Bronchial epithelial cell (primary cell): ENCODE measurements around the gene KCNAB1. TPM values are rescaled to one million over a fixed set of nuclear protein-coding genes. Genes with fewer than 3 reads are reported as not detected.

Experiments
- DNase-seq: peaks from one replicate; pipeline ENCODE4 v3.0.0-alpha.2; 2010; ENCODE audit warnings: low read depth
- FAIRE-seq: peaks from 2 replicates; lab custom pipeline; 2011; peaks lifted over from hg19 to GRCh38; lab: Jason Lieb, UNC
- H3K27me3 ChIP-seq: 2 replicates; pipeline ENCODE4 v1.5.1; 2011; ENCODE audit warnings: low read length; ENCODE audit not compliant: control insufficient read depth, insufficient read depth
- H3K36me3 ChIP-seq: 2 replicates; pipeline ENCODE4 v1.5.1; 2011; ENCODE audit warnings: low read length; ENCODE audit not compliant: control insufficient read depth, insufficient read depth
- H3K4me3 ChIP-seq: 2 replicates; pipeline ENCODE4 v1.5.1; 2011; ENCODE audit warnings: mild to moderate bottlenecking, low read depth, low read length, control low read depth
- total RNA-seq: library from RNA; depleted of rRNA; stranded (reverse); fragments of >200 nt; gene quantifications from 2 replicates; pipeline ENCODE4 v1.2.1, GENCODE V29; 2014
- TF ChIP-seq, protein P1 (sequence below): IDR thresholded peaks from 2 replicates; pipeline ENCODE4 v1.5.1; 2011; ENCODE audit warnings: mild to moderate bottlenecking, moderate library complexity, low read length, control low read depth, inconsistent platforms; ENCODE audit not compliant: insufficient read depth, severe bottlenecking

KCNAB1 gene
- total RNA-seq, 1 donor from 2014 or later, result 0.26 TPM

DNA sequence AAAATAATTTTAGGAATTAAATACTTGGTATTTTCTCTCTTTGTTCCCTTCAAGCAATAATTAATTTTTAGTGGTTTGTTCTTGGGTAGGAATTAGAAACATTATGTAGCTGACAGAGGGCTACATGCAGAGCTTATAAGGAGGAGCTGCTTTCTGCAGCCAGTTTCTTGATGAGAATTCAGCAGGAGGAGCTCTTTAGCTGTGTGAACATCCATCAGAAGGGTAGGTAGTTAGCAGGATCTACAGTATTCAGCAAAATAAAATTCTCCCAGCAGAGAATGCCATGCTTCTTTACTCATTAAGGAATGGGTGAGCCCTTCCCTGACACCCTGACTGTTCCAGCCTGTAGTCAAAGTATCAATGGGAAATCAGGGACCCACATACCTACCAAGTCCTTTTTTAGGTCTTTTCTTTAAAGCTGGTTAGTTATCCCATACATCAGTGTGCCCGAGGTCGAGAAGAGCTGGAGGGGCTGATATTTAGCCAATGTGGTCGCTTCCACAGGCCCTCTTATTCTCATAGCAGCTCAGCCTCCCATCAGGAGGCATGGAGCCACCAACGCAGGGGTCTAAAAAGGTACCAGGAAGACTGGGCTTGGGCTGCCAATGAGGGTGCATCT is 54.0 kb downstream of the KCNAB1 start:
- no peaks in the 10 kb centered on the region for H3K36me3 ChIP-seq
- TF ChIP-seq, protein P1, sequence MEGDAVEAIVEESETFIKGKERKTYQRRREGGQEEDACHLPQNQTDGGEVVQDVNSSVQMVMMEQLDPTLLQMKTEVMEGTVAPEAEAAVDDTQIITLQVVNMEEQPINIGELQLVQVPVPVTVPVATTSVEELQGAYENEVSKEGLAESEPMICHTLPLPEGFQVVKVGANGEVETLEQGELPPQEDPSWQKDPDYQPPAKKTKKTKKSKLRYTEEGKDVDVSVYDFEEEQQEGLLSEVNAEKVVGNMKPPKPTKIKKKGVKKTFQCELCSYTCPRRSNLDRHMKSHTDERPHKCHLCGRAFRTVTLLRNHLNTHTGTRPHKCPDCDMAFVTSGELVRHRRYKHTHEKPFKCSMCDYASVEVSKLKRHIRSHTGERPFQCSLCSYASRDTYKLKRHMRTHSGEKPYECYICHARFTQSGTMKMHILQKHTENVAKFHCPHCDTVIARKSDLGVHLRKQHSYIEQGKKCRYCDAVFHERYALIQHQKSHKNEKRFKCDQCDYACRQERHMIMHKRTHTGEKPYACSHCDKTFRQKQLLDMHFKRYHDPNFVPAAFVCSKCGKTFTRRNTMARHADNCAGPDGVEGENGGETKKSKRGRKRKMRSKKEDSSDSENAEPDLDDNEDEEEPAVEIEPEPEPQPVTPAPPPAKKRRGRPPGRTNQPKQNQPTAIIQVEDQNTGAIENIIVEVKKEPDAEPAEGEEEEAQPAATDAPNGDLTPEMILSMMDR, result peak; percentile 54
- H3K27me3 ChIP-seq, result no peaks in the 10 kb centered on the region
- FAIRE-seq (no peak), DNase-seq (peak; percentile 66)
- no peak overlapping the region for H3K4me3 ChIP-seq

DNA sequence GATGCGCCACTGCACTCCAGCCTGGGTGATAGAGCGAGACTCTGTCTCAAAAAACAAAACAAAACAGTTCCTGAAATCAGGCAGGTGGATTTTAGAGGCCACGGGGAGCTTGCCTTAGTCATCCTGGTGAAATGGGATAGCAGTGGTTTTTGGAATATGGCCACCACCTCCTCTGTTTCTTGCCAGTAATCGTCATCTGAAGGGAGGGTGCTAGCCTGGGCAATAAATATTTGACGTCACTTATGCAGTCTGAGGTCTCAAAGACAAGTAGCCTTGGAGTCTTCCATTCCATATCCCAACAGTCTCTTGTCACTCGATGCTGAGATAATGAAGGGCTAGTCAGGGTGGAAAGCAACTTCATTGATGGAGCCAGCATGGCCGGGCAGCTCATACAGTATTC is 55.2 kb downstream of the KCNAB1 start:
- H3K27me3 ChIP-seq, result no peaks in the 10 kb centered on the region
- FAIRE-seq, result no peak
- TF ChIP-seq, protein P1, result no peak
- no peaks in the 10 kb centered on the region for H3K36me3 ChIP-seq
- DNase-seq, result no peak
- H3K4me3 ChIP-seq, result no peak overlapping the region

DNA sequence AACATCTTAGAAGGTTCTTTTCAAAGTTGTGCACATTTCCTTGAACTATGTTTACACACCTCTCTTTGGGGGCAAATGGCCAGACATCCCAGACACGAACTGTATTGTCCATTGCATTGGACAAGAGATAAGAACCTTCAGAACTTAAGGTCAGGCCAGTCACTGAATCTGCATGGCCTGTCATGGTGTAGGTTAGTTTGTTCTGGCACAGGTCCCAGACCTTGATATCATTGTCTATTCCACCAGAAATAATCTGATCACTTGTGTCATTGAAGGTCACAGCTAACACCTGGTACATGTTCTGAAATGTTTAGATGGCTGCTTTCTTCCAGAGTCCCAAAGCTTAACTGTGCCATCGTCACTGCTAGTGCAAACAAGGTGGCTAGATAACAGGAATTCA is 55.7 kb downstream of the KCNAB1 start:
- no peak for DNase-seq

DNA sequence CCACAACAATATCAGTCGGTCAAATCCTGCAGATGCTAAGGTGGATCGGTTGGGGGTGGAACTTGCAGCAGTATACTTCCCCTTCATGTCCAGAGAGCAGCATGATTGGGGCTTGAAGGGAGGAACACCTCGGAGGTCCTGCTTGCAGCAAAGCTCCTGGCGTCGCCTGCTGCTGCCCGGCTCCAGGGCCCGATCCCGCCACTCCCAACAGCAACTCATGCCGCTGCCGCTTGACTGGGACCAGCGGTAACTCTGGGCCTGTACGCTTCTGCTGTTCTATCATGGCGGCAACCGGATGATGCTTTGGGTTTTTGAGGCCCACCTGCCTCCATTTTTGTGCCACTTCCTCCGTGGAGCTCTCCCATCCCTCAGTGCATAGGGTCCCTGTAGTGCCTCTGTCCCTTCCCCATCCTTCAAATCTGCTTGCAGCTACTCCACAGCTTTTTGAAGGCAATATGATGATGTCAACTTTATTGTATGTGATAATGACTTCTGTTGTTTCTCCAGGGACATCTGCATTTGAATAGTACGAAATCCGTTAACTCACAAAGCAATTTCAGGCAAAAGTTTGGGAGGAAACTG is 56.3 kb downstream of the KCNAB1 start:
- TF ChIP-seq, protein P1, result no peak
- Histone ChIP-seq H3K27me3 (no peaks in the 10 kb centered on the region), H3K36me3 (no peaks in the 10 kb centered on the region), H3K4me3 (no peak overlapping the region)
- FAIRE-seq (no peak), DNase-seq (no peak)

More for the DNA sequence above, 55.7 kb downstream of the KCNAB1 start:
- no peaks in the 10 kb centered on the region for H3K36me3 ChIP-seq
- TF ChIP-seq, protein P1, result no peak
- no peak overlapping the region for H3K4me3 ChIP-seq
- FAIRE-seq, result no peak
- no peaks in the 10 kb centered on the region for H3K27me3 ChIP-seq

DNA sequence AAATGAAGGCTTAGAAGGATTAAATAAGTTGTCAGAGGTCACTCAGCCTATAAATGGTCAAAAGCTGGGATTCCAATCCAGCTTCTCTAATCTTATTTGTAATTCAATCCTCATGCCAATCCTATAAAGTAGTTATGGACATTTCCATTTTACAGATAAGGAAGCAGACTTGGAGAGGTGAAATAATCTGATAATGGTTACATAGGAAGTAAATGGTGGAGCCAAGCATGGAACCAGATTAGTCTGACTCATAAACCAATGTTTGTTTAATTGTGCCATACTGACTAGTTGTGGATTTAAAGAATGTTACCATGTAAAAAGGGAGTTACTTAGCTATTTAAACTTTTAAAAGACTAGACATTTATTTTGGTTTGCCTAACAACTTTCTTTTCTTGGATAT is 59.7 kb downstream of the KCNAB1 start:
- TF ChIP-seq, protein P1, result no peak
- DNase-seq (peak; percentile 84), FAIRE-seq (no peak)
- Histone ChIP-seq H3K36me3 (no peaks in the 10 kb centered on the region), H3K4me3 (no peak overlapping the region), H3K27me3 (no peaks in the 10 kb centered on the region)

DNA sequence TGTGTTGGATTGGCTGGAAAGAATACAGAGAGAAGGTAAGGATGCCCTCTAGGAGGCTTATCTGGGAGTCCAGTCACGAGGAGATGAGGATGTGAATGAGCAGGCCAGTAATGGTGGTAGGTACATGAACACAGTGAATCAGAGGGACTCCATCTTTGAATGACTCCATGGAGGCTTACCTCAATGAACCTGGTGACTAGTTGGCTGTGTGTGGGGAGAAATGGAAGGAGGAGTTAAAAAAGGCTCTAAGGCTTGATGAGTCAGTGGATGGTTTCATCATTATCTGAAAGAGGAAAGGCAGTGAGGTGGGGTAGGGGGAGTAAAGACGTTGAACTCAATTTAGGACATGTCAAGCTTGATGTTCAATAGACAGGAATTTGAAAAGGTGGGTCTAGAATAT is 61.1 kb downstream of the KCNAB1 start:
- Histone ChIP-seq H3K4me3 (no peak overlapping the region), H3K27me3 (no peaks in the 10 kb centered on the region), H3K36me3 (no peaks in the 10 kb centered on the region)
- peak; percentile 13 for FAIRE-seq
- peak; percentile 99 for DNase-seq
- TF ChIP-seq, protein P1, result no peak
